NCI-H2081 (cell line): ENCODE data around the gene SLF2.

Experiments used
- DNase-seq, 2 experiments: peaks; one replicate each; lab custom pipeline; 2025; lab: John Stamatoyannopoulos, UW

Gene SLF2

DNA sequence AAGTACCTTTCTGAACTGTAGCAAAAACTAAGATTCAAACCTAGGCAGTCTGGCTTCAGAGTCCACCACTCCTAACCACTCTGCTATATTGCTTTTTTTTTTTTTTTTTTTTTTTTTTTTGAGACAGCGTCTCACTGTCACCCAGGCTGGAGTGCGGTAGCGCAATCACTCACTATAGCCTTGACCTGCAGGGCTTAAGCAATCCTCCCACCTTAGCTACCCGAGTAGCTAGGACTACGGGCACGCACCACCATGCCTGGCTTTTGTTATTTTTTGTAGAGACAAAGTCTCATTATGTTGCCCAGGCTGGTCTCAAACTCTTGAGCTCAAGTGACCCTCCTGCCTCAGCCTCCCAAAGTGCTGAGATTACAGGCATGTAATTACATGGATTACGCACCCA lies 10.1 kb upstream of the SLF2 start:
- no peak for DNase-seq

DNA sequence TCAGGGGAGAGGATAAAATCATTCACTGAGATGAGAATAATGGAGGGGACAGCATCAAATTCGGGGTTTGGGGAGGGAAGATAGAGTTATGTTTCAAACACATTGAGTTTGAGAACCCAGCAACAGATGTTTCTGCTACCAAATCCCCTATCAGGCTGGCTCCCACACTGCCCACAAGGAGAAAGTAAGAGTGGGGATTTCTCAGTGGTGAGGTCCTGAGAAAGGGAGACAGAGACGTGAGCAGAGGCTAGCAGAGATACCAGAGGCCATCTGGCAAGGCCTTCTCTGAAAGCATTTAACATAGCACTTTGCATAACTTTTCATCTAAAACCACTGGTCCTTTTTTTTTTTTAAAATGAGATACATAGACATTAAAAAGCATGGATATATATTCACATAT lies 7.8 kb upstream of the SLF2 start:
- no peak for DNase-seq

DNA sequence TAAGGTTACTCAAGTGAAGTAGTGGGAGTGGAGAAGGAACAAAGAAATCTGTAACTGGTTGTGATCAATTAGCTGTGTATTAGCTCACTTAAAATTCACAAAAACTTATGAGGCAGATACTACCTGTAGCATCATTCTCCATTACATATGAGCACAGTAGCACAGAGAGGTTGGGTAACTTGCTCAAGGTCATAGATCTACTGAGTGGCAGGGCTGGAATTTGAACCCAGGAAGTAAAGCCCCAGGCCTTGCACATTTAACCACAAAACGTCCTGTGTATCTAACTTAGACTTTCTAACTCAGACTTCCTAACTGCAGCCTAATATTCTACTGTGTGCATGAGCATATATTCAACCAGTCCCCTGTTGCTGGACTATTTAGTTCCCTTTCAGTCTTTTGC lies 5.6 kb upstream of the SLF2 start:
- no peak for DNase-seq

DNA sequence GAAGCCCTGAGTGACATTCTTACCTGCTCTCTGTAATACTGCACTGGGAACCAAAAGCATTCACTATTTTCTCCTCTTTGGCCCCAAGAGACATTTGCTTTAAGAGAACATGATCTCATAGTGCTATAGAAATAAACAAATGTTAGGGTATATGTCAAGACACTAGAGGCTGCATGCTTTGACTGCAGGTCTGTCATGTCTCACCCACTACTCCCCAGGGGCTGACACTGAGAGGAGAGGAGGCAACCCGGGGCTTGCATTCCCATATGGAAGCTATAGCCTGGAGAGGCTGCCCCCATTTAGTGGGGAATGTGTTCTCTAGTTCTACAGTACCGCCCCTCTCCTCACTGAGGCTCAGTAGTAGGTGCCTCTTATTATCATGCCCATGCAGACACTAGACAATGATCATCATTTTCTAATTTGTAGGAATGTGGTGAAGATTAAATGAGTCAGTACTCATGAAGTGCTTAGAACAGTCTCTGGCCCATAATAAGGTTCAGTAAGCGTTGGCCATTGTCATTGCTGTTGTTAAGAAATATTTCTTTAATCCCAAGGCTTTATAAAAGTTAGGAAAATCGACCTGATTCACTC lies 4.9 kb upstream of the SLF2 start:
- DNase-seq, result no peak

DNA sequence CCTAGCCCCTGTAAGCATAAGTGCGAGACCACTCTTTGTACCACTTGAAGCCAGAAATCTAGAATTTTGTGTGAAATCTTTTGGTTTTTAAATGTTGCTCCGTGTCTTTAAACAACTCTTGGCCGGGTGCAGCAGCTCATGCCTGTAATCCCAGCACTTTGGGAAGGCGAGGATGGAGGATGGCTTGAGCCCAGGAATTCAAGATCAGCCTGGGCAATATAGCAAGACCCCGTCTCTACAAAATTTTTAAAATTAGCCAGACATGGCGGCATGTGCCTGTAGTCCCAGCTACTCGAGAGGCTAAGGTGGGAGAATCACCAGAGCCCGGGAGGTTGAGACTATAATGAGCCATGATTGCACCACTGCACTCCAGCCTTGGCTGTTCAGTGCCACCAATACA lies 4.4 kb upstream of the SLF2 start:
- no peak for DNase-seq

DNA sequence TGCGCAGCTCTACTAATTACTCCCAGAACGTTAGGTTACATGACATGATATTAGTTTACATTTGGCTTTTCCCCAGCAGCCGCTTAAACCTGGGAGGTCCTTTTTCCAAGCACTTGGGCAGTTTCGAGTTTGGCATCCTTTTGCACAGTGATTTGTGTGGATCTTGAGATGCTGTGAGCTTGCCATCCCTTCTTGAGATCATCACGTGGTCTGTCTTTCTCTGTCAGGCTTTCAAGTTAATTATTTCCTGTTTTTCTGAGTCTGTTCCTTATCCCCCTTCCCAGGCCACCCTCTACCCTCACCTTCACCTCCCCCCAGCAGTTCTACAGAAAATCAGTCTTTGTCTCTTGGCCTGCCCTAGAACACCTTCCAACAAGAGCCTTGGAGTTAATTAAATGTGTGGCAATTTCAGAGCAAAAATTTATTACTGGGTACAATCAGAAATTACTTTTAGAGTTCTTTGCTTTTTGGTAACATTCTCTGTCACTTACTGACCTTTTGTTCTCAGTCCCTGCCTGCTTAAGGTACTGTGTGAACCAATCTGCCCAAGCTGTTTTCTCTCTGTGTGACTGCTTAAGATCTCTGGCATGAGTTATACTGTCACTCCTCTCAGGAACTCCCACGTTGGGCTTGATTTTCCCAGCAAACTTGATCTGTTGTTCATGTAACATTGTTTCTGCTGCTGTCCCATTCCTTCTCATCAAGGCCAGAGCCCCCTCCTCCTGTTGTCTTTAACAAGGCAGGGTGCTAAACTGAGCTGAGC lies 3.1 kb upstream of the SLF2 start:
- no peak for DNase-seq

DNA sequence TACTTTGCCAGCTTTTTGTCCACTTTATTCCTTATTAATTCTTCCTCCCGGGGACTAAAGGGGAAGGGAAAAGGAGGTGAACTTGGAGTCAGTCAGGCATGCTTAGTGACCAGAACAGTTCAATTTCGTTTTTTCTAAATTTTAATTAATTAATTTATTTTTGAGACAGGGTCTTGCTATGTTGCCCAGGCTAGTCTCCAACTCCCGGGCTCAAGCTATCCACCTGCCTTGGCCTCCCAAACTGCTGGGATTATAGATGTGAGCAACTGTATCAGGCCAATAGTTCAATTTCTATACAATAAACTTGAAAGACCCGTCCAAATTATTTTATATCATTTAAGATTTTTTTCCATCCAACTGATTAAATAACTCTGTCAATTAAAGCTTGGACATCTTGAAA lies 1.3 kb upstream of the SLF2 start:
- no peak for DNase-seq

DNA sequence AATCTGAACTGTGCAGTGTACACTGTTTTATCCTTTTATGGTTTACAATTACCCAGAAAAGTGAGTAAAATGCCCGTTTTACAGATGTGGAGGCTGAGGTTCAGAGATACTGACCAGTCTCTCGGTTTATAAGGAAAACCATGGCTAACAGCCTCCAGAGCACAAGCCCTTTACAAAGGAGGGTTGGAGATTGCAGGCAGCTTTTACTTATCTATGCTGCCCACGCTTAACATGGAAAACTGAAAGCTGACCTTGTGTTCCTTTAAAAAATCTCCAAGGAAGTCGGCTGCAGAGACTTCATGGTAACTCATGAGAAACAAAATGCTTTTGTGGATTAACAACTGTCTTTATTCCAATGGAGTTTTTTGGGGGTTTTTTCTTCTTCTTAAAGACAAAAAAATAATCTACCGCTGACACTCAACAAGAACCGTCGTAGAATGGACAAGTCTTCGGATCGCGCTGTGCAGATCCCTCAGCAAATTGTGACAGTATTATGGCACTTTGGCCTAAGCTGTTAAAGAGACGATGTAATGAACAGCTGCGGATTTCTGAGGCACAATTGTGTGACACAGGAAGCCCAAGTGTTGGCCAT lies 654 bp upstream of the SLF2 start:
- no peak for DNase-seq

DNA sequence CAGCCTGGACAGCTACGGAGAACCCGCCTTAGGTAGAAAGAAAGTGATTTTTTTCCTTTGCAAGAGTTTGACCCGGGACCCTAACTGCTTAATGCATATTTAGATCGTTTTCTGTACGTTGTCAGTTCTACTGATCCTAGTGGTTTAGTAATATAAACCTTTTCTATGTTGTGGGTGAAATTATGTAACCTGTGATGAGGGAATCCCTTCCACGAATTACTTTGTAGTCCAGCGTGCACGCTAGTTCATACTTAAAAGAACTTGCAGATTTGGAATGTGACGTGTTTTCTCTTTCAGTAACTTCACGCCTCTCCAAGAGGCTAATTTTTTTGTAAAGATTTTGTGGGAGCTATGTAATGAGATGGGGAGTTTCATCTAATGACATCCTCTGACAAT lies 705 bp downstream of the SLF2 start:
- DNase-seq, result no peak

DNA sequence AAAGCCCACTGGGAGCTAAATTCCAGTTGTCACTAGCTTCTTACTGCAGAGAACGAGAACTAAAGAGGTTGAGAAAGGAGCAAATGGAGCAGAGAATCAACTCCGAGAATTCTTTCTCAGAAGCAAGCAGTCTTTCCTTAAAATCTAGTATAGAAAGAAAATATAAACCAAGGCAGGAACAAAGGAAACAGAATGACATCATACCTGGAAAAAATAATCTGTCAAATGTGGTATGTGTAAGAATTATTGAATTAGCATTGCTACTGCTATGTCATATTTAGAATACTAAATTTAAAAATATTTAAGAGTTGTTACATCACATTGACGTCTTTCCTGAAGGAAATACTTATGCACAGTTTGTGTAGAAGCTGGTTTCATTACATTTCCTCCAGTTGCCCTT lies 4.3 kb downstream of the SLF2 start:
- DNase-seq, result no peak

DNA sequence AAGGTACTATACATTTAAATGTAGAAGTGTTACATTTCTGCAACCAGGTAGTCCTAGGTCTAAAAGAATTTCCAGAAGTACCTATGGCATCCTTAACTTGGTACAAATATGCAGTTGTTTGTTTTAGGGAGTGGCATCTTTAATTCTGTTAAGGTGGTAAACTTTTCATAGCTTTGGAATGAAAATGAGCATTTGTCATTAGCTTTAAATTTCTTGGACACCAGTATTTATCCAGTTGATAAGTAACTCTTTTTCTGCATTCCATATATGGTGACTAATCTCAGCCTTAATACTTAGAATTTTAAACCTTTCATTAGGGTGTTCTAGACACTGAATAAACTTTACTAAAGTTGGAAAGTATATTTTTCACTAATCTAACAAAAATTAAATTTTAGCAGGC lies 10.8 kb downstream of the SLF2 start:
- no peak for DNase-seq

DNA sequence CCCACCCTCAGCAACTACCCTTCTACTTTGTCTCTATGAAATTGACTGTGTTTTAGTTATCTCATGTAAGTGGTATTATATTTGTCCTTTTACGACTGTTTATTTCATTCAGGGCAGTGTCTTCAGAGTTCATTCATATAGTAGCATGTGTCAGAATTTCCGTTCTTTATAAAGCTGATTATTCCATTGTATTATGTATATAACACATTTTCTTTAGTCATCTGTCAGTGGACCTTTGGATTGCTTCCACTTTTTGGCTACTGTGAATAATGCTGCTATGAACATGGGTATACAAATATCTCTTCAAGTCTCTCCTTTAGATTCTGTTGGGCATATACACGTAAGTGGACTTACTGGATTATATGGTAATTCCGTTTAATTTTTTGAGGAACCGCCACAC lies 14.5 kb downstream of the SLF2 start:
- no peak for DNase-seq

DNA sequence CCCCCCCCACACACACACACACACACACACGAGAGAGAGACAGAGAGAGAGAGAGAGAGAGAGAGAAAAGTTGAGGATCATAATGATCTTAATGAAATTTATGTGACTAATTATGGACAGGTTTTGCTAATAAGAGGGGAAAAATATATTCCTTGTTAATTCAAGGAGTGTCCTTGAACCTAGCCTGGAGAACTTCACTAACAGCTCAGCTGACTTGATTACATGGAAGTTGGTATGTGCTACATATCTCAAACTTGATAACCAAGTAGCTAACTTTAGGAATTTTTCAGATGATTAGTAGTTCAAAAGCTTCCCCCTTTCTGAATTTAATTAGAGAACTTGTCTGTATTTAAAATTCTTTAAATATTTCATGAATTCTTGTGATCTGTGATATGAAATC lies 15.3 kb downstream of the SLF2 start:
- DNase-seq, result no peak

DNA sequence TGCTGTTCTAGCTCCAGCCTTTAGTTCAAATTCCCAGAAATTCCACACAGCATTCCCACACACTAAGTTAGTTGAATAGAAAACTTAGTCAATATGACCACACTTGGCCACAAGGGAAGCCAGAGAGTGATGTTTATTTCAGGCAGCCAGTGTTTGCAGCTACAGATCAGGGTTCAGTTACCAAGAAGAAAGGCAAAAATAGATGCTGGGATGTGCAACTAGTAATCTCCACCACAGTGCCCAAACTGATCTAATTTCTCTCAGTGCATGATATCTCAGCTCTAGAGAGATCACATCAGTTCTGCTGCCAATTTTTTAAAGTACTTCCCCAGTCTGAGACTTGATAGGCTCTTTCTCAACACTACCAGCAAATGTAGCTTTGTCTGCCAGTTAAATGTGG lies 17.6 kb downstream of the SLF2 start:
- DNase-seq, result no peak

DNA sequence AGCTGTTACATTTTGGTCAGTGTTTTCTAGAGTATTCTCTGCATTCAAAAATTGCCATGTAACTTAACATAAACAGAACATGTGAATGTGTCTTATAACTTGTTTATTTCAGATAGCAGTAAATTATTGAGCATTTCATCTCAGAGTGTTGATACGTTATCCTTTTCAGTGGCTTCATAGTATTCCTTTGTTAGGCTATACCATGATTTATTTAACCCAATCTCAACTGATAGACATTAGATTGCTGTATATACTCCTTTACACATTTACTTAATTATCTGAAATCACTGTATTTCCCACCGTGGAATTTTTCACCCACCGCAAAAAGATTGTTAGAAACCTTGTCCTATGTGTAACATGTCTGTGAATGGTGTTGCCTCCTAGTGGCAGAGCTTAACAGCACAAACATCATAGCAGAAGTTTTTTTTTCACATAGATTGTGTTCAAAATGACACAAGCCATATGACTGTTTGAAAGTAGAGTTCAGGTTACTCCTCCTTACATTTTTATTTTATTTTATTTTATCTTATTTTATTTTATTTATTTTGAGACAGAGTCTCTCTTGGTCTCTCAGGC lies 21.4 kb downstream of the SLF2 start:
- DNase-seq, result no peak

DNA sequence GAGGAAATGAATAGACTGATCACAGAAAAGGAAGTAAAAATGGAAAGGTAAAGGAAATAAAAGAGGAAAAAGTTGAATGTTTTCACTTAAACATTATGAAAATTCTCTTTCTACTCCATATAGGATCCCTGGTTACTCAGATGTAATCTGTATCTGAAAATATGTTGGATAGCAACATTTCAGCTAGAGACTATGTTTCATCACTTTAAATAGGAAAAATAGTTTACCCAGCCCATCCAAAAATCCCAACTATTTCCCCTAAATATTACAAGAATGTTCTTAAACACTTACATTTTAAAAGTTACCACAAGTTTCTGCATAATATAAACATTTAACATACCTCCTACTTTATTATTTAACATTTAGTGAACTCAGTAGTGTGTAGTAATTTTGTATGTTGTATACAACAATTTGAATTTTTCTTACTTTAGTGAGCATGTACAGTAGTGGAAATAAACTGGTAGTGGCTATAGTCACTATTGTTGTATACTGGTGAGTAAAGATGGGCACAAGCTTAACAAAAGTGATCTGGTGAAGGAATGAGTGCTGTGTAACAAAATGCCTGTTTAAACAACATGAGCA lies 27.1 kb downstream of the SLF2 start:
- DNase-seq, result no peak

DNA sequence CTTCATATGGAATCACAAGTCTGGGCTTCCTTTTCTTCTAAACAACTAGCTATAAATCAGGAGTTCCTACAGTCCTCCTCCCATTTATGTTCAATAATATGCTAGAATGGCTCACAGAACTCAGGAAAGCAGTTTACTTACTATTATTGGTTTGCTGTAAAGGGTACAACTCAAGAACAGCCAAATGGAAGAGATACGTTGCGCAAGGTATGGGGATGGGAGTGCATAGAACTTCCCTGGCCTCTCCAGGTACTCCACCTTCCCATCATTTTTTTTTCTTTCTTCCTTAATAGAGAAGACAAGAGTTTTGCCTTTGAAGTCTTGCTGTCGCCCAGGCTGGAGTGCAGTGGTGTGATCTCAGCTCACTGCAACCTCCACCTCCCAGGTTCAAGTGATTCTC lies 29.5 kb downstream of the SLF2 start:
- DNase-seq, result no peak

DNA sequence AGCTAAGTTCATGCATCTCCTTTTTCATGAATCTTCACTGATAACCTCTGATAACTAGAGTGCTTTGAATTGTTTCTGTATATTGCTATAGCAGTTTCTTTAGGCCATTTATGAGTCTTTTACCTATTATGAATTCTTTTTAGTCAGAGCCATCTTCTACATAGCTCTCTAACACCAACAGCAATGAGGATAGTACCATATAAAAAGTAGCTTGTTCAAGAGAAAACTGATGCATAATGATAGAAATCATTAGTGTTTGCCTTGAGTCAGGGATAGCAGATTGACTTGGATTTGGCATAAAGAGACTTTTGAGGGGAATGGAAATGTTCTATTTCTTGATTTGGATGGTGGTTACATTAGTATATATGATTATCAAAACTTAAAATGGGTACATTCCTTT lies 30.7 kb downstream of the SLF2 start:
- DNase-seq, result no peak

DNA sequence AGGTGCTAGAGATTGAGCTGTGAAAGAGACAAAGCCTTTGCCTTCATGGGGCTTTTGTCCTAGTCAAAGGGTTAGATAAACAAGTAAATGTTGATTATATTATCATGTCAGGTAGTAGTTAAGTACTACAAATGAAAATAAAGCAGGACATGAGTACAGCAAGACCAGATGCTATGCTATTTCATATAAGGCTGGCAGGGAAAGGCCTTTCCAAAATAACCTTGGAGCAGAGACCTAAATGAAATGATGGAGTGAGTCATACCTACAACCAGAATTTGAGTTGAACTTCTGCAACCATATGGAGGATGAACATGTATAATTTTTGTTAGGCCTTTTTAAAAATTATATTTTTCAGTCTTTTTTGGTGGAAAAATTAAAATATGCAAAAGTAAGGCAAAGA lies 33.0 kb downstream of the SLF2 start:
- no peak for DNase-seq

DNA sequence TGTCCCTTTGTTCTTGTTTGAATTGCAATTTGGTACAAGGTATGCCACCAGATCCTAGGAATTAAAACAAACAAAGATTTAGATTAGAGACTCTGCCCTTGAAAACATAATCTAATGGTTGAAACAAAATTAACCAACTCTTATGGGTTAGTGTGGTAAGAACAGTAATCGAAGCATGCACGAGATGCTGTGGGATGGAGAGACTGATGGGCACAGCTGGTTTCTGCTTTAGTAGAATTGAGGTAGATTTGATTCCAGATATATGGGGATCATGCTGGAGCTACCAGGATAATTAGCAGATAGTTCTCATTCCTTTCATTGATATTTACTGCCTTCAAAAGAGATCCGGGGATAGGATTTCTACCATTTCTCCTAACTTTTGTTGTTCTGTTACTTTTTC lies 36.2 kb downstream of the SLF2 start:
- no peak for DNase-seq

DNA sequence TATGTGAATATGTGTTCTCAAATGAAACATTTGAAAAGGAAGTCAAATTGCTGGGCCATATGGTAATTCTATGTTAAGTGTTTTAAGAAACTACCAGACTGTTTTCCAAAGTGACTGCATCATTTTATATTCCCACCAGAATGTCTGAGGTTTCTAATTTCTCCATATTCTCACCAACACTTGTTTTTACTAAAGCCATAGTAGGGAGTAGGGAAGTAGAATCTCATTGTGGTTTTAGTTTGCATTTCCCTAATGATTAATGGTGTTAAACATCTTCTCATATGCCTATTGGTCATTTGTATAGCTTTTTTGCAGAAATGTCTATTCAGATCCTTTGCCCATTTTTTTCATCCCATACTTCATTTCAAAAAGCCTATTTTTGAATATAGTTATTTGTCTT lies 47.5 kb downstream of the SLF2 start:
- no peak for DNase-seq

DNA sequence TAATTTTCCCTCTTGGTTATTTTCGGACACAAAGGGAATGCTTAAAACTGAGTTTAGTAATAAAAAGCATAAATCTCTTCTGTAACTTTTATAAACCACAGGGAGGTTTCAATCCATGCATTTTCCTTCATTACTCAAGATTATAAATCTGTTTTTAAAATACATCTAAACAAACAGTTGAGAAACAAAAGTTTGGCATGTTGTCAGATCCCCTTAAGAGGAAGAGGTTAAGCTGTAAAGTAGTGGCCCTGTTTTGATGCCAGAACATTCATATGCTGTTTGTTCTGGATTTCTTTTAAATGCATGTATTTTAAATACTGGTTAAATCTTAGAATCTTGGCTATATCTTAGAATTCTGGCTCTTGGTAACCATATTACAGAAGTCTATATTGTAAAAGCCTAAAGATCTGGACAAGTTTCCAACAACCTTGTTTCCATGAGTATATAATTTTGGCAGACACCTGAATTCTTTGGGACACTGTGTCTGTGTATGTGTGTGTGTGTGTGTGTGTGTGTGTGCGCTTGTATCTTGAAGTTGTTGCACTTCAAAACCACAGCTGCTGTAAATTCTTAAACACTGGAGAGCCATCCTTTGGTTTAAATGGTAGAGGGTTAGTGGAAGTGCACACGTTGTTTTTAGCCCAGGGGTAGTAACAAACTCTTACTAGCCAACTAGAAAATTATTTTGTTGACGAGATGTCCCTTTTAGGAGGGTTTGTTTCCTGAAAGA lies 49.8 kb downstream of the SLF2 start:
- DNase-seq, result no peak
